ENCODE data around the gene RABL3.
"Not testable (repeated sequence)": the region's sequence is repeated elsewhere in the genome, so short reads cannot be mapped to it uniquely, and the experiment has no call there.

Gene RABL3

DNA sequence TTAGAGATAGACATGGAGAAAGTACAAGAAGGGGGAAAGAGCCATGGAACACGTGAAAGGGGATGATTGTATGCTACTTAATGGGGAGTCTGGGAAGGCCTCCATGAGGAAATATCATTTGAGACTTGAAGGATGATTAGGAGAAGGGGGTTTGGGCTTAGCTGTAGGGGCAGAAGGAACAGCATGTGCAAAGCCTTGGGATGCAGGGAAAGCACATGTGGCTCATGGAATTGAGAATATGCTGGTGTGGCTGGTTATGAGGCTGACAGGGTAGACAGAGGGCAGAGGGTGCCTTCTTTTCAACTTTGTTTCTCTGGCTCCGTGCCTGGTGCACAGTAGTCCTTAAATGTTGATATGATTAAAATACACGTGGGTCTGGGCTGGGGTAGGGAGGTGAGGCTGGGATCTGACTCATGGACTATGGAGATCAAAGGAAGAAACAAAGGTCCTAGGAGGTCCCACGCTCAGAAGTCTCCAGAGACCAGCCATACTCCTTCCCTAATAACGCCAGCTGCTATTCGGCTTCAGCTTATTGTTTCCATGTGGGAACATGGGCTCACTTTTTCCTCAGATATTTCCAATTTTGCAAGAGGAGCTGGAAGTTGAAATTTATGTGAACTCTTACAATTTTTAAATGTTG, 1.4 kb upstream of the RABL3 start:
- DNase-seq (ENCODE audit: low read depth in 3 of 3): no peak

- DNase-seq (ENCODE audit: low read depth in 3 of 3): peak in 1 of 3 donors; percentile 6
These were observed 591 bp upstream of the RABL3 start for GRCh38 chr3:120742849-120743365.

DNA sequence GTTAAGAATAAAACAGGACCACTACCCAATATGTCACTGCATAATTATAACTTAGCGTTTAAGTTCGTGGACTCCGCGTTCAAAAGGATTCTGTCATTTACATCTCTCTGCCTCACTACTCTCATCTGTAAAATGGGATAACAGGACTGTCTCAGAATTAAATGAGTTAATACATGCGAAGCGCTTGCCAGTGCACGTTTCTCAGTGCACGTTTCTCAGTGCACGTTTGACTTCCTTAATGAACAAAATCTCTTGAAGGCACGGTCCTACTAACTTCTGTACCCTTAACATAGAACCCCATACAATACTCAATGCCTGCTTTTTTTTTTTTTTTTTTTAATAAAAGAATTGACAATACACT, 499 bp downstream of the RABL3 start:
- no peak for DNase-seq (ENCODE audit: low read depth in 3 of 3)

DNA sequence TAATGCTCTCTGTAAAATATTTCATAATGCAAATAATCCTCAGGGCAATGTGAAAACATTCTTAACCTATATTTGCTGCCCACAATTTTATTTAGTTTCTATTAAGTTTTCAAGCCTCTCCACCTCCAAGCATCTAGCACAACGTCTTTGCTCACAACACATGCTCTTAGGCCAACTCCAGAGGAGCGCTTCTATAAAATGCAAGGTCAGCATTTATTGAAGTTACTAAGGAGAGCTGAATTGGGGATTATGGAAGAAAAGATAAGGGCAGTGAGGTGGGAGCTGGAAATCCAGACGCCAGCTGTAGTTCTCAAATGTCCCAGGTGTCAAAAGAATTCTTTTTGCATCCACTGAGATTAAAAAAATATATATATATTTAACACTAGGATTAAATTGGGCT, 996 bp downstream of the RABL3 start:
- no peak for DNase-seq (ENCODE audit: low read depth in 3 of 3)

DNA sequence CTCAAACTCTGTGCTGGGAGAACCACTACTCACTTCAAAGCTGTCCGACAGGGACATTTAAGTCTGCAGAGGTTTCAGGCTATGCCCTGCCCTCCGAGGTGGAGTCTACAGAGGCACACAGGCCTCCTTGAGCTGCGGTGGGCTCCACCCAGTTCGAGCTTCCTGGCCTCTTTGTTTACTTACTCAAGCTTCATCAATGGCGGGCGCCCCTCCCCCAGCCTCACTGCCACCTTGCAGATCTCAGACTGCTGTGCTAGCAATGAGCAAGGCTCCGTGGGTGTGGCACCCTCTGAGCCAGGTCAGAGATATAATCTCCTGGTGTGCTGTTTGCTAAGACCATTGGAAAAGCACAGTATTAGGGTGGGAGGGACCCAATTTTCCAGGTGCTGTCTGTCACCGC, 4.3 kb downstream of the RABL3 start:
- not testable (repeated sequence) for DNase-seq (ENCODE audit: low read depth in 3 of 3)

DNA sequence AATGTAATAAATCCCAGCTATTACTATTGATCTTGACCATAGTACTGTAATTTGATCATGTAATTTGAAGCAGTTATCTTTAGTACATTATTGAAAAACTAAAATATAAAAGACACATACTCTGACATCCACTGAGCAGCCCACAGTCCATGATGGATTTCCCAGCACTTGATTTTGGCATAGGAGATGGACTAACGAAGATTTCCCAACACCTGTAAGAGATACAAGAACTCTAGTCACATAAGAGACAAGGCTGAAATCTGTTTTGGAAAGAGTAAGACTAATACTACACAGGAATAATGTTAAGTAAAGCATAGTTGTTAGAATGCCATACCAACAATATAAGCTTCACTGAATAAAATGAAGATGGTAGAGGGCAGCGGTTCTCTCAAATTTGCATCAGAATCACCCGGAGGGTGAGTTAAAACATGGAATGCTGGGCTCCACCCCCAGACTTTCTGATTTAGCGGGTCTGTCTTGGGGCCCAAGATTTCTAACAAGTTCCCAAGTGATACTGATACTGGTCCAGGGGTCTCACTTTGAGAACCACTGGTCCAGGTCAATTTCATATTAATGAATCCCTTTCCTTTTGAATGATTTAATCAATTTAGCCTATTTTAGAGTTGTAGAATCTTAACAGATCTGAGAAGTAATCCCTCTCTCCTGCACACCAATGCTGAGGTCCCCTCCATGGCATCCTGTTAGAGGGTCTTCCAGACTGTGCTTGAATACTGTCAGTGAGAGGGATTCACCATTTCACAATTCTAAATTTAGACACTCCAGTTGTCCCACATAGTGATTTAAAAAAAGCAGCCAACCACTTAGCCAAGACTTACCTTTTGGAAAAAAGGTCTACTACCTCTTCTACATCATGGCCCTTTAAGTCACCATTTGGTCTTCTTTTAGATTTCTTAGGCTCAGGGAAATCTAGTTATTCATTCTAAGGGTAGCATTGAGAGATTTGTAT, 11.5 kb downstream of the RABL3 start:
- no peak for DNase-seq (ENCODE audit: low read depth in 3 of 3)

DNA sequence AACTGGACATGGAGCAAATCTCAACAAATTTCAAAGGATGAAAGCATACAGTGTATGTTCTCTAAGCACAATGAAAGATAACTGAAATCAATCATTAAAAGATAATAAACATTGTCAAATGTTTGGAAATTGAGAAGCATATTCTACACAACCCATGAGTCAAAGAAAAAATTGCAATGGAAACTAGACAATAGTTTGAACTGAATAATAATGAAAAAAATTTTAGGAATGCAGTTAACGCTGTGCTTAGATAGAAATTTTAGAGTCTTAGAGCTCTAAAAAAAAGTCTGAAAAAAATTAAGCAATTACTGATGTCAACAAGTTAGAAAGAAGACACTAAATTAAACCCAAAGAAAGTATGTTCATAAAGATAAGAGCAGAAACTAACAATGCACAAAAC, 15.5 kb downstream of the RABL3 start:
- no peak for DNase-seq (ENCODE audit: low read depth in 3 of 3)

DNA sequence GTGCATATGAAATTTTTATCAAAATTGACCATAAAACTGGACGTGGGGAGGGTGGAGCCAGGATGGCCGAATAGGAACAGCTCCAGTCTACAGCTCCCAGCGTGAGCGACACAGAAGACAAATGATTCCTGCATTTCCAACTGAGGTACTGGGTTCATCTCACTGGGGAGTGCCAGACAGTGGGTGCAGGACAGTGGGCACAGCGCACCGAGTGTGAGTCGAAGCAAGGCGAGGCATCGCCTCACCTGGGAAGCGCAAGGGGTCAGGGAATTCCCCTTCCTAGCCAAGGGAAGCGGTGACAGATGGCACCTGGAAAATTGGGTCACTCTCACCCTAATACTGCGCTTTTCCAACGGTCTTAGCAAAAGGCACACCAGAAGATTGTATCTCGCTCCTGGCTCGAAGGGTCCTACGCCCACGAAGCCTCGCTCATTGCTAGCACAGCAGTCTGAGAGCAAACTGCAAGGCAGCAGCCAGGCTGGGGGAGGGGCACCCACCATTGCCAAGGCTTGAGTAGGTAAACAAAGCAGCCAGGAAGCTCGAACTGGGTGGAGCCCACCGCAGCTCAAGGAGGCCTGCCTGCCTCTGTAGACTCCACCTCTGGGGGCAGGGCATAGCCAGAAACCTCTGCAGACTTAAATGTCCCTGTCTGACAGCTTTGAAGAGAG, 23.0 kb downstream of the RABL3 start:
- DNase-seq (ENCODE audit: low read depth in 3 of 3): peak in 2 of 3 donors; percentile 20

DNA sequence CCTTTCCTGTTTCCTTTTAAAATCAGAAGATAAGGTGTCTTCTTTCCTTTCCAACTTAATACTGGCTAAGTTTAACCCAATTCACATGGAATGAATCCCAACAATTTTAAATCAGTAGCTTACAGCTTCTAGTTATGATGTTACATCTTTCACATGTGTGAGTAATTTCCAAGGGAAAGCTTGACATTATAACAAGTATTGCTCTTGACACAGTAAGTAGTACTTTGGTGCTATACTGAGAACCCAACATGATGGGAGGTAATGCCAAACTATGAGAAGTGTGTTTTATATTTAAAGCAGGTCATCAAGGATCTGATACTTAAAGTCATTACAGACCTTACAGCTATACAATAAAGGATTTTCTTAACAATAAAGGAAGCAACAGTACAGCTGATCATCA, 29.1 kb downstream of the RABL3 start:
- DNase-seq (ENCODE audit: low read depth in 3 of 3): no peak

DNA sequence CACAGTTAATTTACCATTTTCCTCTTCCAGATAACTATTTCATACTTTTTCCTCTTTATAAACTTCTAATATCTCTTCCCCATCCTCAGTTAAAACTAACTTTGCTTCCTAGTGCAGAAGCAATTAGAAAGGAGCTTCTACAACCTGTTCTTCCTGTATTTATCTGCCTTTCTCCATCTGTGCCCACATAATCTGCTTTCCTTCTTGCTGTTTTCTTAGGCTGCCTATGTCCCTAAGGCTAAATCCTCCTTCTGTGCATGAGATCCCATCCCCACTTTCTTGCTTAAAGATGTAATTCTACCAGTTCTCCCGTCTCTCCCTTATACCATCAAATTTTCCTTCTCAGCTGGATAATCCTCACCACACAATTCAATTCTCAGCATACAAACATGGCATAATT, 31.9 kb downstream of the RABL3 start:
- DNase-seq (ENCODE audit: low read depth in 3 of 3): no peak

- no peak for DNase-seq (ENCODE audit: low read depth in 3 of 3)
These were observed 33.9 kb downstream of the RABL3 start for GRCh38 chr3:120708408-120708807.

DNA sequence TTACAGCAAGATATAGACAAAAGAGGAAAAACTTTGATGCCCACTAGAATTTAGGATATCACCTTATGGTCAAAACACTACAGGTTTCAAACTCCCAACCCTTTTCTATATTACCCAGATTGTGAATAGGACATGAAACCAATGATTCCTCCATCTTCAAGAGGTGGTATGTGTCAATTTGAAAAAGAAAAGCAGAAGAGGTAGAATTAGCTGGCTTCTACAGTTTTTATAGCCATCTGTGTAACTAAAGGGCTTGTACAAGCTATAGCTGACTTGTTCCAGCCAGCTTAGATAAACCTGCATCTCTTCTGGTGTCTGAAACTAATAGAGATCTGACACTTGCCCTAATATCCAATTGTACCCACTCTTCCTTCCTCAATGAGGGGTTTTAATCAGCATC, 35.4 kb downstream of the RABL3 start:
- DNase-seq (ENCODE audit: low read depth in 3 of 3): no peak

- DNase-seq (ENCODE audit: low read depth in 3 of 3): no peak
These were observed 36.3 kb downstream of the RABL3 start for GRCh38 chr3:120705884-120706582.

DNA sequence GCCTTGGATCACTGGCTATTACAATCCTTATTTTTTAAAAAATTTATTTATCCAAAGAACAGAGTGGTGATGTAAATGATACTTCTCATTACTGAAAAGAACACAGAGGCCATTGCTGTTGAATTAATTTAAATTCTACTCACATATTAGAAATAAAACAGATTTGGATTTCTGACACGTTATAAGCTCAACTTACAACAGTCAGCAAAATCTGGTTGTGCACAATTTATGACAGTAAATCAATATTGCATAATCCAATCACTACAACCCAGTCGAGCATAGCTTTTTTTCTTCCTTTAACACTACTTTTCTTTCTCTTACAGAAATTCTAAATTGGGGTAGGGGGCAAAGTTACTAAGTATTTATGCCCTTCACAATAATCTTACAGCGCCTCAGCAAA, 43.0 kb downstream of the RABL3 start:
- DNase-seq (ENCODE audit: low read depth in 3 of 3): no peak

GRCh38 chr3:120693439-120694171, 48.7 kb downstream of the RABL3 start:
- DNase-seq (ENCODE audit: low read depth in 3 of 3): no peak

DNA sequence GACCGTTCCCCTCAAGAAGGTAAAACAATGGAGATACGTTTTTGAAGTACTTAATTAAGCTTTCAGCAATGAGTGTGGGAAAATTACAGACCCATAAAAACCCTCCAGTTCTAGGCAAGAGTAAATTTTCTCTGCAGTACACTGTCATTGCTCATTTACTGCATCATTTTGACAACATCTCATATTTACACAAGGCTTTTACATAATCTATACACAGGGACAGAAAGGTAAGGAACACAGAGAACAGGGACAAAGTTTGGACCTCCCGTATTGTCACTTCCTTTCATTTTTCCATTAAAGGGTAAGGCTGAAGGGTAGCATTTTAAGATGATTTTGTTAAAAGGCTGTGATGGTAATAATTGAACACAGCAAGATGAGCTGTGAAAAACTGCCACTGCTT, 52.9 kb downstream of the RABL3 start:
- no peak for DNase-seq (ENCODE audit: low read depth in 3 of 3)

GRCh38 chr3:120688121-120688520, 54.2 kb downstream of the RABL3 start:
- no peak for DNase-seq (ENCODE audit: low read depth in 3 of 3)

DNA sequence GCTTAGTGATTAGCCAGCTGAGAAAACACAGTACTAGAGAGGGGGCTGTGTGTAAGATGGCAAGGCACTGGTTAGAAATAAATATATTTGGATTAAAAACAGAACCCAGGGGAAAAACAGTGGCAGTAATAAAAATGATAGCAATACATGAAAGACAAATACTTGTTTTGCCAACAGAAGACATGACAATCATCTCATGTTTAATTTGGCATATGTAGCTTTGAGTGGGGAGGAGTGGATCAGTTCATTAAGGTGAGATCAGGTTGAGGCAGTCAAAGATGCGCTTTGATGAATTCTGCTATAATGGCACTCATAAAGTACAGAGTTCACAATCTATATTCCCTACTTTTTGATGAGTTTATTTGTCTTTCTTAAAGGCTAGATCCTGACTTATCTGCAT, 56.9 kb downstream of the RABL3 start:
- DNase-seq (ENCODE audit: low read depth in 3 of 3): no peak

GRCh38 chr3:120684896-120685295, 57.4 kb downstream of the RABL3 start:
- no peak for DNase-seq (ENCODE audit: low read depth in 3 of 3)

DNA sequence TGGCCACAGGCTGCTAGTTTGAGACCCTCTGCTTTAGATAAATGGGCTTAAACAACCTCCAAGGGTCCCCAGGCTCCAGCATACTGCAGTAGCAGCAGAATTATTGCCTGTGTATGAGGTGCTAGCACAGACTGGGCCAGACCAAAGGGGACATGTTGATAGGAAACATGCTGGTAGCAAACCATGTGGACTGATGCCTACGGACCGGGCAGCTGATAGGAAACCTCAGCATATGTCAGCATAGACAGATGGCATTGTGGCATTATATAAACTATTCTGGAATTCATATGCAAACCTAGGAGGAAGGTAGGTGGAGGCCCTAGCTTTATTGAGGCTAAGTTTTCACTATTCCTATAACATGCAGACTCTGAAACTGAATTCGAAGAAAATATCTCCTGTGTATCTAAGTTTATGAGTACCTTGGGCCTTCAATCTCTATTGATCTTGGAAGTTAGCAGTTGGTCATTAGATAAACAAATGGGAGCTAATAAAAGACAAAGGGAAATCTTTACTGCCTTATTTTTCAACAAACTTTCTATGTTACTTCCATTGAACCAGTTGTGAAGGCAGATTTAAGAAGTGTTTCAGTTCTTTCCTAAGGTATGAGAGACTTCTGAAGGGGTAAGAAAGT, 58.5 kb downstream of the RABL3 start:
- DNase-seq (ENCODE audit: low read depth in 3 of 3): no peak

DNA sequence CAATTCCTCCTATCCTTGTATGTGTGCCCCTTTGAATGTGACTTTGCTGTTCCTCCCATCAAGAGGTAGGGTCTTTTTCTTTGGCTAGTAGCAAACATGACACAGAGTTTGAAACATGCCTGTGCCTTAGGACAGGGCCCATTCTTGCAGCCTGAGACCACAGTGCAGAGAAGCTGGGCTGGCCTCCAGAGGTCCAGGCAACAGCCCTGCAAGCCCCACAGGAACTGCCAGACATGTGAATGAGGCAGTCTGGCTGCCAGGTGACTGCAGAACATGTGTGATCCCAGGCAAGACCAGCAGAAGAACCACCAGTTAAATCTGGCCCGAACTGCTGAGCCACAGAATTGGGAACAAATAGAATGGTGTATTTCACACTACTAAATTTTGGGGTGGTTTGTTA, 59.1 kb downstream of the RABL3 start:
- no peak for DNase-seq (ENCODE audit: low read depth in 3 of 3)
